Gastroesophageal sphincter (tissue), 3 donors: ENCODE results near the gene NPW.

Experiments used
- POLR2A ChIP-seq, 2 donors: fragments of 450-650 bp; IDR thresholded peaks; one replicate each; pipeline ENCODE4 v1.6.1; 2017; ENCODE audit warnings: antibody characterized with exemption in 2 of 2, mild to moderate bottlenecking in 2 of 2, moderate library complexity in 1 of 2
- TF ChIP-seq, protein P1 (sequence below), 4 experiments: fragments of 200-600 bp in 2 of 4; fragments of 450-650 bp in 2 of 4; sonication (generic) in 1 of 4; IDR thresholded peaks; one replicate each; pipeline ENCODE4 v1.5.1; 2017 to 2019; ENCODE audit warnings: antibody characterized with exemption in 4 of 4, mild to moderate bottlenecking in 2 of 4, moderate library complexity in 2 of 4

GRCh38 chr16:2030036-2030435, 10.5 kb downstream of the NPW start:
- TF ChIP-seq, protein P1, sequence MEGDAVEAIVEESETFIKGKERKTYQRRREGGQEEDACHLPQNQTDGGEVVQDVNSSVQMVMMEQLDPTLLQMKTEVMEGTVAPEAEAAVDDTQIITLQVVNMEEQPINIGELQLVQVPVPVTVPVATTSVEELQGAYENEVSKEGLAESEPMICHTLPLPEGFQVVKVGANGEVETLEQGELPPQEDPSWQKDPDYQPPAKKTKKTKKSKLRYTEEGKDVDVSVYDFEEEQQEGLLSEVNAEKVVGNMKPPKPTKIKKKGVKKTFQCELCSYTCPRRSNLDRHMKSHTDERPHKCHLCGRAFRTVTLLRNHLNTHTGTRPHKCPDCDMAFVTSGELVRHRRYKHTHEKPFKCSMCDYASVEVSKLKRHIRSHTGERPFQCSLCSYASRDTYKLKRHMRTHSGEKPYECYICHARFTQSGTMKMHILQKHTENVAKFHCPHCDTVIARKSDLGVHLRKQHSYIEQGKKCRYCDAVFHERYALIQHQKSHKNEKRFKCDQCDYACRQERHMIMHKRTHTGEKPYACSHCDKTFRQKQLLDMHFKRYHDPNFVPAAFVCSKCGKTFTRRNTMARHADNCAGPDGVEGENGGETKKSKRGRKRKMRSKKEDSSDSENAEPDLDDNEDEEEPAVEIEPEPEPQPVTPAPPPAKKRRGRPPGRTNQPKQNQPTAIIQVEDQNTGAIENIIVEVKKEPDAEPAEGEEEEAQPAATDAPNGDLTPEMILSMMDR (IDR thresholded peaks at IDR 0.05) = no peak
- TF ChIP-seq POLR2A (IDR thresholded peaks at IDR 0.05) = no peak
